ENCODE measurements around the gene ADRA1B.

ADRA1B gene

DNA sequence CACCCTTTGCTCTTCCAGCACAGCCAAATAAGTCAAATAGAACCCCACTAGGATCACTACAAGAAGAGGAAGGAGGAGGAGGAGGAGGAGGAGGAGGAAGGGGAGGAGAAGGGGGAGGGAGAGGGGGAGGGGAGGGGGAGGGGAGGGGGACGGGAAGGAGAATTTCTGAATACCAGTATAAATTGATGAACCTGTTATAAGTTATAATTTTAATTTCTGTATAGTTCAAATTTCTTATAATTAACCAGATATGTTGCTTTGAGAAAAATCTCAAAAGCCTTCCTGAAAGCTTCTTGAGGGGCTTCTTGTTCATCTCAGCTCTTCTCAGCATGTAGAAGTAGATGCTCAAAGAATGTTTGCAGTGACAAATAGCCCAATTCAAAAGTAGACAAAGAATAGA, 15.0 kb upstream of the ADRA1B start:
- FAIRE-seq = no peak

DNA sequence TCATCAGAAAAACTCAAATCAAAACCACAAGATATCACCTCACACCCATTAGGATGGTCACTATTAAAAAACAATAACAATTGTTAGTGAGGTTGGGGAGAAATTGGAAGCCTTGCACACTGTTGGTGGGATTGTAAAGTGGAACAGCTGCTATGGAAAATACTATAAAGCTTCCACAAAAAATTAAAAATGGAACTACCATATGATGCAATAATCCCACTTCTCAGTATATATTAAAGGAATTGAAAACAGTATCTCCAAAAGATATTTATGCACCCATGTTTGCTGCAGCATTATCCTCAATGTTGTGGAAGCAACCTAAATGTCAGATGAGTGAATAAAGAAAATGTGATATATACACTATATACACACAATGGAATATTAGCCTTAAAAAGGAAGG, 14.5 kb upstream of the ADRA1B start:
- no peak for DNase-seq (ENCODE audit: insufficient read length, low spot score)
- no peak for FAIRE-seq
- TF ChIP-seq, protein P1, sequence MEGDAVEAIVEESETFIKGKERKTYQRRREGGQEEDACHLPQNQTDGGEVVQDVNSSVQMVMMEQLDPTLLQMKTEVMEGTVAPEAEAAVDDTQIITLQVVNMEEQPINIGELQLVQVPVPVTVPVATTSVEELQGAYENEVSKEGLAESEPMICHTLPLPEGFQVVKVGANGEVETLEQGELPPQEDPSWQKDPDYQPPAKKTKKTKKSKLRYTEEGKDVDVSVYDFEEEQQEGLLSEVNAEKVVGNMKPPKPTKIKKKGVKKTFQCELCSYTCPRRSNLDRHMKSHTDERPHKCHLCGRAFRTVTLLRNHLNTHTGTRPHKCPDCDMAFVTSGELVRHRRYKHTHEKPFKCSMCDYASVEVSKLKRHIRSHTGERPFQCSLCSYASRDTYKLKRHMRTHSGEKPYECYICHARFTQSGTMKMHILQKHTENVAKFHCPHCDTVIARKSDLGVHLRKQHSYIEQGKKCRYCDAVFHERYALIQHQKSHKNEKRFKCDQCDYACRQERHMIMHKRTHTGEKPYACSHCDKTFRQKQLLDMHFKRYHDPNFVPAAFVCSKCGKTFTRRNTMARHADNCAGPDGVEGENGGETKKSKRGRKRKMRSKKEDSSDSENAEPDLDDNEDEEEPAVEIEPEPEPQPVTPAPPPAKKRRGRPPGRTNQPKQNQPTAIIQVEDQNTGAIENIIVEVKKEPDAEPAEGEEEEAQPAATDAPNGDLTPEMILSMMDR (IDR thresholded peaks at IDR 0.05; ENCODE audit: insufficient read depth, missing control alignments) = no peak

More for the DNA sequence above, 15.0 kb upstream of the ADRA1B start:
- DNase-seq (ENCODE audit: insufficient read length, low spot score) = no peak
- TF ChIP-seq, protein P1 (IDR thresholded peaks at IDR 0.05; ENCODE audit: insufficient read depth, missing control alignments) = no peak

DNA sequence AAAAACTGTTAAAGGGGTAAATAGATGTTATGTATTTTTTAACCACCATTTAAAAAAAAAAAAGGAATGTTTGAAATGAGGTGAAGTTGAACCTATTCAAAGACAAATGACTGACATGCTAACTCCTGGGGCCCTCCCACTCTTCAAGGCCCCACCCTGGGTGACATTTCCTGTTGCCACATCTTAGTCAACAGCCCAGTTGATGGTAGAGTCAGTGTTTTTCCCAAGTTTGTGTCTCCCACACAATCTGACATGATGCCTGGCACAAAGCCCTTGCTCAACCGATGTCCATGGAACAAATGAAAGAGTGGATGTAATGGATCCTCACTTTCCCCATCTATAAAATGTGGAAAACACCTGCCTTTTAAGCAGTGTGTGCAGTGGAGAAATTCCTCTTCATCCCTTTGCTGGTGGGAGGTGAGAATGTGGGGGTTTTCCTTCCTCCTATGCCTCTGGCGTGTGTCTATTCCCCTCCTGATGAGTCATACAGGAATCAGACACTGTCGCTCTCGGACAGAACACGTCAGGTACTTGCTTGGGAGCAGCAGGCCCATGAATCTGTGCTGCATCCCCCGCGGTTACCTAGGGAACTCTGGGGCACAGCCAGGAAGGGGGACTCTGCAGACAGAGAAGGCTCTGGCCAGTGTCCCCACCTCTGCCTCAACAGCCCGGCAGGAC, 13.7 kb upstream of the ADRA1B start:
- DNase-seq (ENCODE audit: insufficient read length, low spot score) (no peak), FAIRE-seq (no peak)
- TF ChIP-seq, protein P1 (IDR thresholded peaks at IDR 0.05; ENCODE audit: insufficient read depth, missing control alignments) = no peak

DNA sequence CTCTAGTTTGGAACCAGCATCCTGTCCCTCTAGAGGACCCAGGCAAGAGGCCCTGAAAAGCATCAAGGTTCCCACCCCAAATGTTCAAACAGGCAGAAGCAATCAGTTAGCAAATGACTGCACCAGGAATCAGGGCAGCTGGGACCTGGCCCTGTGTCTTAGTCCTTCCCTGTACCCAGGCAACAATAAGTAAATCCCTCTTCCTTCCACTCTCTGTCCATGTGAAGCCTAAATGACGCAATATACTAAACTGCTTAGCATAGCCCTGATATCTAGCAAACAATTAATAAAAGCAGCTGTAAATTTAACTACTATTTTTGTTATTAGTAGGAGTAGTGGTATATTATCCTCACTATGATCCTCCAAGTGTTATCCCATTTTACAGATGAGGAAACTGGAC, 13.2 kb upstream of the ADRA1B start:
- FAIRE-seq (no peak), DNase-seq (ENCODE audit: insufficient read length, low spot score) (no peak)
- TF ChIP-seq, protein P1 (IDR thresholded peaks at IDR 0.05; ENCODE audit: insufficient read depth, missing control alignments) = no peak

DNA sequence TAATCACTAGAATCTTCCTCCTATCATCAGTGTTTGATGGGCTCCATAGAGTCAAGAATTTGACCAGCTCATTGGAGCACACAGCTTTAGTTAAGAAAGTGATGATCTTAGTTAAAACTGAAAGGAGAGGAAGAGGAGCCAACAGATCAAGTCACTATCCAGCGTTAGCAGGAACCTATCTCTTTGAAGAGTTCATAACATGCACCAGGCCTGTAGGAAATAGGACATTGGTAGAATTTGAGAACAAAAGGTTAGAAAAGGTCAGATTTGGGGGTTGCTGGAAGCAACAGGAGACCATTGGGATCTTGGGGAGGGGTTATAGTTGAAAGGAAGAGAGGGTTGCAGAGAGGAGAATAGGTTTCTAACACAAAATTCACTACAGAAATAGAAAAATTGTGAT, 11.4 kb upstream of the ADRA1B start:
- FAIRE-seq (no peak), DNase-seq (ENCODE audit: insufficient read length, low spot score) (no peak)
- TF ChIP-seq, protein P1 (IDR thresholded peaks at IDR 0.05; ENCODE audit: insufficient read depth, missing control alignments) = no peak

DNA sequence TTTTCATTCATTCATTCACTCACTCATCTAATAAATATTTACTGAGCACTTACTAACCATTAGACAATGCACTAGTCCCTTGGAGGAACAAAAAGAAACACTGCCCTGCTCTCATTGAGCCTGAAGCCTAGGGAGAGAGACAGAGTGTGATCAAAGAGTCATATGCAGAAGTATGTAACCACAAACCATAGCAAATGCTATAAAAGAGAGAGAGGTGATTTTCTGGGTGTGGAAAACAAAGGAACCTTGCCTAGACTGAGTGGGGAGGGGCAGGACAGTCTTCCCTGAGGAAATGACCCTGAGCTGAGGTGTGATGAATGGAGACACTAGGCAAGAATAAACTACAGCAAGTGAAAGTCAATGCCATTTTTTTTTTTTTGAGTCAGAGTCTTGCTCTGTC, 10.8 kb upstream of the ADRA1B start:
- DNase-seq (ENCODE audit: insufficient read length, low spot score) = no peak
- FAIRE-seq = no peak
- TF ChIP-seq, protein P1 (IDR thresholded peaks at IDR 0.05; ENCODE audit: insufficient read depth, missing control alignments) = no peak

DNA sequence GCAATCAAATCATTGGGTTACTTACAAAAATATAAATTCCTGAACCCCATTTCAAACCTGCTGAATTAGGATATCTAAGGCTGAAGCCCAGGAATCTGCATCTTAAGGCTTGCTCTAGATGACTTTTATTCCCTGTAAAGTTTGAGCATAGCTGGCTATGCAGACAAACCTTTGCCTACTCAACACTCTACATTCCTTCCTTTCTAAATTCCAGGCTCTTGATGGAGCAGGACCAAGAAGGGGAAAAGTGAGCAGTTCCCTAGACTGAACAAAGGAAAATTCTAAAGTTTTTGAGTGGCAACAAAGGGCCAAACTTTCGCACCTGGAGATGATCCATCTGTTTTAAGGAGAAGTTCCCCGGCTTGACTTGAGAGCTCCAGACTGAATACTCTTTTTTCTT, 9.8 kb upstream of the ADRA1B start:
- FAIRE-seq (no peak), DNase-seq (ENCODE audit: insufficient read length, low spot score) (no peak)
- TF ChIP-seq, protein P1 (IDR thresholded peaks at IDR 0.05; ENCODE audit: insufficient read depth, missing control alignments) = no peak
